ENCODE data around the gene SYP. TPM values are rescaled to one million over a fixed set of nuclear protein-coding genes. Genes with fewer than 3 reads are reported as not detected.

SYP gene
- polyA plus RNA-seq, 1 of the 3 experiments (the other 2 are of a cell fraction): 0.76 TPM

- POLR2A ChIA-PET: no interaction called here
- Histone ChIP-seq H3K4me1 (ENCODE audit: control insufficient read depth in 1 of 2, insufficient read depth in 2 of 2, low read depth in 1 of 2, low read length in 1 of 2) (no peaks in the 10 kb centered on the region), H3K9ac (no peak overlapping the region), H3K9me2 (no peaks in the 10 kb centered on the region), H3K27ac (ENCODE audit: low read depth in 2 of 2, low read length in 1 of 2) (no peak overlapping the region), H3K4me3 (ENCODE audit: low read depth in 2 of 2, low read length in 1 of 2) (no peak overlapping the region), H2AFZ (ENCODE audit: low read depth) (no peak overlapping the region), H3K4me2 (no peak overlapping the region), H3K36me3 (replicated peaks in 1 of 2; ENCODE audit: control insufficient read depth in 1 of 2, insufficient read depth in 2 of 2, low read length in 1 of 2) (no peaks in the 10 kb centered on the region), H3K9me3 (no peaks in the 10 kb centered on the region), H4K20me1 (ENCODE audit: insufficient read depth) (no peaks in the 10 kb centered on the region), H3K79me2 (ENCODE audit: insufficient read depth) (no peaks in the 10 kb centered on the region), H3F3A (replicated peaks; ENCODE audit: insufficient read depth) (no peaks in the 10 kb centered on the region), H3K27me3 (ENCODE audit: insufficient read depth) (peaks cover 5% of the 10 kb centered on the region; the same call in 1 of the 2 replicates)
- TF ChIP-seq GATA2 (CRISPR knock-in tag; IDR thresholded peaks at IDR 0.05): no peak
- whole genome bisulfite sequencing (ENCODE audit: low lambda C conversion rate): 34% methylated on average over 10 of the region's 18 CpGs
- CTCF ChIA-PET: no interaction called here
- no peak for DNase-seq
Measured at GRCh38 chrX:49183701-49184281, 16.2 kb downstream of the SYP start.

- Histone ChIP-seq H3K79me2 (ENCODE audit: insufficient read depth) (no peaks in the 10 kb centered on the region), H3K27ac (ENCODE audit: low read depth in 2 of 2, low read length in 1 of 2) (no peak overlapping the region), H4K20me1 (ENCODE audit: insufficient read depth) (no peaks in the 10 kb centered on the region), H3K4me2 (no peak overlapping the region), H3K9me2 (no peaks in the 10 kb centered on the region), H3K27me3 (ENCODE audit: insufficient read depth) (no peaks in the 10 kb centered on the region; the same call in 1 of the 2 replicates), H3K9me3 (no peaks in the 10 kb centered on the region), H3K4me3 (ENCODE audit: low read depth in 2 of 2, low read length in 1 of 2) (no peak overlapping the region), H2AFZ (ENCODE audit: low read depth) (no peak overlapping the region), H3K4me1 (ENCODE audit: control insufficient read depth in 1 of 2, insufficient read depth in 2 of 2, low read depth in 1 of 2, low read length in 1 of 2) (no peaks in the 10 kb centered on the region), H3F3A (replicated peaks; ENCODE audit: insufficient read depth) (no peaks in the 10 kb centered on the region), H3K36me3 (replicated peaks in 1 of 2; ENCODE audit: control insufficient read depth in 1 of 2, insufficient read depth in 2 of 2, low read length in 1 of 2) (no peaks in the 10 kb centered on the region), H3K9ac (no peak overlapping the region)
- TF ChIP-seq USF2 (IDR thresholded peaks at IDR 0.05; ENCODE audit: borderline replicate concordance, low read depth, low read length) (no peak), TAF1 (IDR thresholded peaks at IDR 0.05; ENCODE audit: borderline replicate concordance, low read depth, low read length) (no peak), GATA2 (CRISPR knock-in tag; IDR thresholded peaks at IDR 0.05) (no peak), USF1 (IDR thresholded peaks at IDR 0.05; ENCODE audit: borderline replicate concordance, low read depth) (no peak), CHD2 (IDR thresholded peaks at IDR 0.05; ENCODE audit: low read length, partially characterized antibody) (no peak), IRF3 (IDR thresholded peaks at IDR 0.05; ENCODE audit: low read depth, low read length) (no peak)
- ChIA-PET CTCF (interaction anchor here (0.6 to 1.7 kb wide), 2 partner anchors 10 to 13 kb away, joined by 3 to 6 read pairs; no protein-coding TSS in a partner anchor), POLR2A (no interaction called here)
- WGBS (ENCODE audit: low lambda C conversion rate): 82% methylated on average over 2 of the region's 2 CpGs
- no peak for DNase-seq
Measured at GRCh38 chrX:49179358-49179757, 20.6 kb downstream of the SYP start.

GRCh38 chrX:49178537-49178936 lies 21.5 kb downstream of the SYP start:
- Histone ChIP-seq H3K4me2 (no peak overlapping the region), H2AFZ (ENCODE audit: low read depth) (no peak overlapping the region), H3K9me2 (no peaks in the 10 kb centered on the region), H3K36me3 (replicated peaks in 1 of 2; ENCODE audit: control insufficient read depth in 1 of 2, insufficient read depth in 2 of 2, low read length in 1 of 2) (no peaks in the 10 kb centered on the region), H3K9ac (no peak overlapping the region), H3K27ac (ENCODE audit: low read depth in 2 of 2, low read length in 1 of 2) (no peak overlapping the region), H3K9me3 (no peaks in the 10 kb centered on the region), H3K79me2 (ENCODE audit: insufficient read depth) (peaks cover 5% of the 10 kb centered on the region; the same call in 1 of the 2 replicates), H3K27me3 (ENCODE audit: insufficient read depth) (no peaks in the 10 kb centered on the region; the same call in 1 of the 2 replicates), H4K20me1 (ENCODE audit: insufficient read depth) (no peaks in the 10 kb centered on the region), H3K4me1 (ENCODE audit: control insufficient read depth in 1 of 2, insufficient read depth in 2 of 2, low read depth in 1 of 2, low read length in 1 of 2) (no peaks in the 10 kb centered on the region), H3K4me3 (ENCODE audit: low read depth in 2 of 2, low read length in 1 of 2) (no peak overlapping the region), H3F3A (replicated peaks; ENCODE audit: insufficient read depth) (no peaks in the 10 kb centered on the region)
- ChIA-PET CTCF (no interaction called here), POLR2A (no interaction called here)
- no peak for DNase-seq
- WGBS (ENCODE audit: low lambda C conversion rate): 60% methylated on average over 1 of the region's 3 CpGs
- TF ChIP-seq RAD21 (IDR thresholded peaks at IDR 0.05; ENCODE audit: low read length) (no peak), PBX3 (IDR thresholded peaks at IDR 0.05) (no peak), EZH2phosphoT487 (IDR thresholded peaks at IDR 0.05; ENCODE audit: borderline replicate concordance, low read depth) (no peak)

All from SK-N-SH (cell line).